PC-9 (cell line): ENCODE data around the gene CCL8.

Experiments used
- CTCF ChIP-seq: fragments of 200-600 bp; sonication (generic); conservative IDR thresholded peaks from 2 replicates; pipeline ENCODE4 v1.6.1; 2017; ENCODE audit warnings: mixed run types, antibody characterized with exemption, mild to moderate bottlenecking, moderate library complexity
- EZH2 ChIP-seq: fragments of 200-600 bp; sonication (generic); IDR thresholded peaks from 2 replicates; pipeline ENCODE4 v1.8.0; 2017; ENCODE audit warnings: antibody characterized with exemption, low read depth

DNA sequence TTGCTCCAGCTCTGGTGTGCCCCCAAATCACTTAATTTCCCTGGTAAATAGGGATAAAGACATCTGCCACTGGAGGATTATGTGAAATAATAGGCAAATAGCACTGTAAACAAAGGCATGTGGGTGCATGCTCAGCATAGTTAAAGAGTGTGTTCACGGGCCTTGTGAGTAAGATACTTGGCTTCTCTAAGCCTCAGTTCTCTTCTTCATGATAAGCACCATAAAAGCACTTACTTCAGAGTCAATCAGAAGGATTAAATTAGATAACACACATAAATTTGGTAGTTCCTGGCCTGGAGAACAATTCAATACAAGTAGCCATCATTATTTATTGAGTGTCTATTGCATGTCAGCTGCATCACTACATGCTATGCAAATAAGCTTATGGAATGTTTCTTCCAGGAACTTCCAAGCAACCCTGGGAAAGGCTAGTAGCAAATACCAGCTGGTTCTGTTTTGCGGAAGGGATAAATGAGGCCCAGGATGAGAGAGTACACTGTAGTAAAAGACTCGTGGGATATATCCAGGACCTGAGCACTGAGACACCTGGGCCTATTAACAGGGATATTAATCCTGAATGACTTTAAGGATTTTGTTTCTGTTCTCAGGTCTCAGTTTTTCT is 19.2 kb upstream of the CCL8 start:
- TF ChIP-seq CTCF (no peak), EZH2 (no peak)
